NCI-H2227 (cell line): ENCODE data around the gene HTRA2.
A peak's percentile ranks its signal among the peaks of the same experiment; 100 is the strongest.

ENCODE experiments used
- DNase-seq: peaks from one replicate; lab custom pipeline; 2025; ENCODE audit not compliant: unreplicated experiment; lab: John Stamatoyannopoulos, UW

HTRA2 gene

DNA sequence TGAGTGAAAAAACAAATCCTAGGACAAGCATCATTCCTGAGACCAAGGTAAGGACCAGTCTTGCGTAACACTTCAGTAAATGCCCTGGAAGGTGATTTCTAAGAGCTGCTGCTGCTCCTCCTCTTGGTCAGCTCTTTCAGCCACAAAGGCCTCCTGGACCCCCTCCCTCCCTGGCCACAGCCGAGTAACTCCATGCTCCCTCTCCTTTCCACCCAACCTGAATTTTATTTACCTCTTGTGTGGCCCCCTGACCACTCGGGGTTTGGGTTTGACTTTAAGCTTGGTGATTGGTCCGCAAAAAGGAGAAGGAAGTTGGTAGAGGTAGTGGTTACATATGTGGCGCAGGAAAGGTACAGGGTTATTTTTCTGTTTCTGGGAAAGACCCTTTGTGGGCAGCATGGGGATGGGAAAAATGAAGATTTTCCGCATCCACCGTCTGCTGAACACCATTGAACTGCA lies 9.2 kb downstream of the HTRA2 start:
- DNase-seq: no peak

DNA sequence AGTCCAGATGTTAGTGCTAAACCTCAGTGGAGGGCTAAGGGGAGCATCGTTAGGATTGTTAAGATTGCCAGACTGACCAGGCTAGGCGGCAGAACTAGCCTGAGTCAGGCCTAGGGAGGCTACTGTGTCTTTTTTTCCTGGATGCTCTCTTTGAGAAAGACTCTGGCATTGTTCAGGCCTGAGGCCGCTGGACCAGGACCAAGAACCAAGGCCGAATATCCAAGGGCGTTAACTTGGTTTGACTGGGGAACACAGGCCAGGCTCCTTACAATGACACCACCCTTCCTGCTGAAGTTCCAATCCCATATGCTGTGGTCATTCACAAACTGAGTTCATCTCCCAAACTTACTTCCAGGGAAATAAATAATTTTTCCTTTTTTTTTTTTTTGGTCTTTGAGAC lies 10.6 kb downstream of the HTRA2 start:
- no peak for DNase-seq

DNA sequence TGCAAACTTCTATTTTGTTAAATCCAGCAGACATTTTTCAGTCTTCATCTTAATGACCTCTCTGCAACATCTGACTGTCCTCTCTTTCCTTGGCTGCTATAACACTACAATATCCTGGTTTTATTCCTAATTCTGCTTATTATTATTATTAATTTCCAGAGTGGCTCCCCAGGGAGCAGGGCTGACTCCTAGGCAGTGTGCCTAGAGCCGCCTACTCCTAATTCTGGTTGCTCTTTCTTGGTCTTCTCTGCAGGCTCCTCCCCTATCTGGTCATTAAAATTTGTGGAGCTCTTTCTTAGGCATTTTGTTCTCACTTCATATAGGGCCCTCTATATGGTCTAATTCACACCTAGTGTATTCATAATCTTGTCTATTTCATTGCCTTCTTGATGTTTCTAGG lies 13.2 kb downstream of the HTRA2 start:
- DNase-seq: no peak

DNA sequence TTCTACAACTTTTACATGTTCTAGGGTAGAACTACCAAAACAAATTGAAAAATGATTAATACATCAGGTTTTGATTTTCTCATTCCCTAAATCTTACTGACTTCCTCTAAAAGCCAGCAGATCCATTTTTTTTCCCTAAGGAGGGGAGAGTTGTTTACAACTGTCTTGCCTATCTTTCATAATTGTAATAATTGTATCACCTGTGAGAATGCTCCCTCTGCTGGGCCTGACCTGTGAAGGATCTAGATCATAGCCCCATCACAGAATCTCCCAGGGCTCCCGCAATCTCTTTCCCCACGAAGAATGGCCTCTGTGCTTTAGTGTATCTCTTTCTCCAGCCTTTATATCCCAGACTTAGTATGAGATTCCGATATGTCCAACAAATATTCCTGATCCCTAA lies 14.9 kb downstream of the HTRA2 start:
- DNase-seq: no peak

DNA sequence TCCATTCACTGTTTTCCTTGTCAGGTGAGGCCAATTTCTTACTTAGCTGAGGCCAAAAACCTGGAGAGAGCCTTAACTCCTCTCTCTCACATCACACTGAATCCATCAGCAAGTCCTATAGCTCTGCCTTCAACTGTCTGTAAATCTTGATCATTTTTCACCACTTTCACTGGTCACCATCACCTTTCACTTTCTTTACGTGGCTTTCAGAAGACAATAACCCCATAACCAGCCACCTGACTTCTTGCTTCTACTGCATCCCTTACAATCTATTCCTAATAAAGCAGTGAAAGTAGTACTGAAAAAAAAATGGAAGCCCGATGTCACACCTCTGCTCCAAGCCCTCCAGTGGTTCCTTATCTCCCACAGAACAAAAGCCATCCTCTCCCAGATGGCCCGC lies 16.3 kb downstream of the HTRA2 start:
- DNase-seq: no peak

DNA sequence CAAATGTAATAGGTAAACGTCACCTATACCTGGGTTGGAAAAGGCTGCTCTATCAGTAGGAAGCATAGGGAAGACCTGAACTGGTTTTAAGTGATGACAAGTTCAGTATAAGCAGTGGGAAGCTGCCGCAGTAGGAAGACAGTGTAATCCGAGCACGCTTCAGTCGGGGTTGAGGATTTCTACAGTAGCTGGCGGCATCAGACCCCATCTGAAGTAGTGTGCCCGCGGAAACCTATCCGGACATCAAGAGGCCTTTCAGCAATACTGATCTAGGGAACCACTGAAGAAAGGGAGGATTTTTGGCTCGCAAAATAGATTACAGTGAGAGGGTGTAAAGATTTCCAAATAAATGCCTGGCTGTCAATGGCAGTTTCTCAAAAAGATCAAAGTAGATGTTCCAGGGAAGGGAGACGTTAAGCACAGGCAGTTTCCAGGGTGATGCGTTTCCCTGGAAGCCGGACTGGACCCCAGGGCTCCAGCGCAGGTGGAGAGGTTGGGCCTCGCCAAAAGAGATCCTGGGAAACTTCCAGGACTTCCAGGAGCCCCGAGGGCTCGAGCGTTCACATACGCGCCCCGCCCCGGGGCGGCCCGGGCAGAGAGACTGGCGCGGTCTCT lies 18.7 kb downstream of the HTRA2 start:
- peak; percentile 50 for DNase-seq

DNA sequence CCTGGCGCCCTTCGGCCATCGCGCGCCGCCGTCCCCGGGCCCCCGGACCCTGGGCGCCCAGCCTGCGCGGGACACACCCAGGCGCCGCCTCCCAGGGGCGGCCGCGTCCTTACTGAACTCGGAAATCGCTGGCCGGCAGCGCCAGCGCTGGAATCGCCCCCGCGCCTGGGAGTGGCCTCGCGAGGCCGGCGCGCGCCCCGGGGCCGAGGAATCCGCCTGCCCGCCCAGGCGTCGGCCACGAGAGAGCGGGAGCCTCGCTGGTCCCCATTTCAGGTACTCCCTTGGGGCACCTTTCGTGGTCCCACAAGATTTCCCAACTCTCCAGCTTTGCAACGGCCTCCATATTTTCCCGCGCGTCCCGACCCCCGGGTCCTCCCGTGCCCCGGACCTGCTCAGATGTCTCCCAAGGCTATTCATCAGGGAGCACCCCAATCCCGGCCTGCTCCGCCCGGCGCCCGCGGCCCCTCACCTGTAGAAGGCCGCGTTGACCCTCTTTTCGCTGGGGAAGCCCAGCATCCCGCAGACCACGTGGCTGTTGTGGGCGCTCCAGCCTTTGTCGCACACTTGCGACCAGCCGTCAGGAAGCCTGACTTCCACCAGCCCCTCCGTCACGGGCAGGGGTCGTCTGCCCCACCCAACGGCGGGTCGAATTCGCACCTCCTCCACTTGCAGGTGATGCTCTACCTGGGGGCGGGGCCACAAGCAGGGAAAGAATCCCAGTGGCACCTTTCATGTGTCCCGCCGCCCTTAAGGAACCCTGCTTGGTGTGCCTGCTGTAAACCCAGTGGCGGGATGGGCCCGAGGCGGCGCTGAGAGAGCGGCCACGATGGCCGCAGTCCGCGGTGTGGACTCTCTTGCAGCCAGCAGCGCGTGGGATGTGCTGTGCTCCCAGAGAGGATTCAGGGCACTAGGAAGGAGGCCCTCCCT lies 19.4 kb downstream of the HTRA2 start:
- DNase-seq: peak; percentile 82

DNA sequence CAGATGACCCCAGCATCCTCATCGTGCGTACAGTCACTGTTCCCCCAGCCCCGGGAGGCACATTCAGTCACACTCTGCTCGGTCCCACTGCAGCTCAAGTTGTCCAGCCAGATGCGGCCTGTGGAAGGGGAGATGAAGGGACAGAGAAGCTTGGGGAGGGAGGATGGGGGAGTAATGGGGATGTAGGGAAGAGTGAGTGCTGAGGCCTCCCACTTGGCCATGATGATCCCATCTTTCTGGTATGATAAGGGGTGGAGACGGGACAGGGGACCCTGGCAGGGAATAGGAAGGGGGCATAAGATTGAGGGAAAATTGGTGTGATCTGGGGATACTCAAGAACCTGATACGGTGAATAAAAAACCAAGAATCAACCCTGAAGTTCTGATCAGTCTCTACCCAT lies 20.5 kb downstream of the HTRA2 start:
- no peak for DNase-seq

DNA sequence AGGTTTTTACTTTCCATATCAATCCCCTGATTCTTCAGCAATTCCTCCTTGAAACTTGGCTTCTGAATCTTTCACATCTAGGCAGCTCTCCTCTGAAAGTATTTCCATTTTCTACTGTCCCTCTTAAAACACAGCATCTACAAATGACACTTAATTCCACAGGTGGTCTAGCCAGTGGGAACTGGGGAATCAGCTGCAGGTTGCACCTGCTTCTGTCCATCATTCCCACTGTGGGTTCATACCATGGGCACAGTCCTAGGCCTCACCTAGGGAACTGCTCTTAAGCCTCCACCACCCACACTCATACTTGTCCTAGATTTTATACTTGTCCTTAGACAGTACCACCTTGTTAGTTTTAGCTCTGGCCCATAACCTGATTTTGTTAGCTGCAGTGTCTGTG lies 21.8 kb downstream of the HTRA2 start:
- no peak for DNase-seq

DNA sequence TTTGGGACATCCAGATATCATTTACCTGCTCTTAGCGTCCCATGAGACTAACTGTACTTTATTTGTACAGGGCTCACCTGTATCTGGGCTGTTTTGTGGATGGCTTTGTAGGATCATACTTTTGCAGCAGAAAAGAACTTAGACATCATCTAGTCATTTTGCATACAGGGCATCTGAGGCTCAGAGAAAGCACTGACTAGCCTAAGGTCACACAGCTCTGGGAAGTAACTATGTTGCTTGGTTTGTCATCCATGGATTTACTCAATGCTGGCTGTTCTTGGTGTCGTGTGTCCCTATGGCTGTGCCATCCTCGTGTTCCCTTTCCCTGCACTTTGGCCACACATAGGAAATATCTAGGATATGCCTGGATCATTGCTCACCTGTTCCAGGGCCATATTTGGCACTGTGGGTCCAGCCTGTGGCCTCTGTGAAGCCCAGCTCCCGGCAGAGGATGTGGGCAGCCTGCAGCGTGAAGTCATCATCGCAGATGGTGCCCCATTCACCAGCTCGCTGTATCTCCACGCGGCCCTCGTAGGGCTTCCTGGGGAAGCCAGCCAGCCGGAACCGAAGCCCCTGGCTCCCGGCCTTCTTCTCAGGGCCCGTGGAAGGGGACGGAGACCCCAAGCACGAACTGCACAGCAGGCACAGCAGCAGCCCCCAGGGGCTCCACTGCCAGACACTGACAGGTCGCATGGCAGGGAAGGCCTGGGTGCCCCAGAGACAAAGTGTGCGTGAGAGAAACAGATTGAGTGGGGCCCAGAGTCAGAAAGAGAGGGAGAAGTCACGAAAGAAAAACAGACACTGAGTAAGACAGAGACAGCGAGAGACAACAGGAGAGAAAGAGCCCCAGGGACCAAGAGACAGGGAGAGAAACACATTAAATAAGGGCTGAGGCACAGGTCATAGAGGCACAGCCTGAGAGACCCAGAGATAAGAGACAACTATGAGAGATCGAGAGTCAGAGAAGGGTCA lies 22.5 kb downstream of the HTRA2 start:
- no peak for DNase-seq

DNA sequence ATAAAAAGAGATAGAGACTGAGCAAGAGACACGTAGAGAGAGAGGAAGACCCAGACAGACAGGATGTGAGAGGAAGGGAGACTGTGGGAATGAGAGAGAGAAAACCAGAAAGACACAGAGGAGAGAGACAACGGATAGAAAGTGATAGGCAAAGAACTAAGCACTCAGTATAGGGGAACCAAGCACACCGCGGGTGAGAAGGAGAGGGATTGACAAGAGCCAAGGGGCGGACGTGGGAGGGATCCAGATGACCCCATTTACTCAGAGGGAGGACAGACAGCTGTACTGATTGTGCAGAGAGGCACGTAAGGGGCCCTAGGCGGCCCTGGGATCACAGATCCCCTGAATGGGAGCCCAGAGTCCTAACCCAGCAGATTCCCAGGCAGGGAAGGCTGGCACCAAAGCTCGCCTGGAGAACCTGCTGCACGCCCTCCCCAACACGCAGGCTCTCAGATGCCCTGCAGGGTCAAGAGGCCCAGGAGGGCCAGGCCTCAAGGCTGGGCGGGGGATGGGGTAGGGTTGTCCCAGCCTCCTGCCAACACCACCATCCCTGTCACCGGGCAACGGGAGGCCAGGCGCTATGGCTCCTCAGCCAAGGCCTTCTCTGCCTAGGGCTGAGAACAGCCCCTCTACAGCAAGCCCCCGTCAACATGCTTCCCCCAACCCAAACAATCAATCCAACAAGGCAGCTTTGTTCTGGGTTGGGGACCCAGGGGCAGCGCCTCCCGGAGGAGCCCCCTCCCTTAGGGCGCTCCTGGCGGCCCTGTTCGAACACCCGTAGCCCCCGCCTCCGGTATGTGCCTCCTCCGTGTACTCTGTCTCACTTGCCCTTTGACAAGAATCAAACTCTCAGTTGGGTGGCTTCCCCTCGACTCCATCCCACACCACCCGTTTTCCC lies 23.4 kb downstream of the HTRA2 start:
- DNase-seq: peak; percentile 62

DNA sequence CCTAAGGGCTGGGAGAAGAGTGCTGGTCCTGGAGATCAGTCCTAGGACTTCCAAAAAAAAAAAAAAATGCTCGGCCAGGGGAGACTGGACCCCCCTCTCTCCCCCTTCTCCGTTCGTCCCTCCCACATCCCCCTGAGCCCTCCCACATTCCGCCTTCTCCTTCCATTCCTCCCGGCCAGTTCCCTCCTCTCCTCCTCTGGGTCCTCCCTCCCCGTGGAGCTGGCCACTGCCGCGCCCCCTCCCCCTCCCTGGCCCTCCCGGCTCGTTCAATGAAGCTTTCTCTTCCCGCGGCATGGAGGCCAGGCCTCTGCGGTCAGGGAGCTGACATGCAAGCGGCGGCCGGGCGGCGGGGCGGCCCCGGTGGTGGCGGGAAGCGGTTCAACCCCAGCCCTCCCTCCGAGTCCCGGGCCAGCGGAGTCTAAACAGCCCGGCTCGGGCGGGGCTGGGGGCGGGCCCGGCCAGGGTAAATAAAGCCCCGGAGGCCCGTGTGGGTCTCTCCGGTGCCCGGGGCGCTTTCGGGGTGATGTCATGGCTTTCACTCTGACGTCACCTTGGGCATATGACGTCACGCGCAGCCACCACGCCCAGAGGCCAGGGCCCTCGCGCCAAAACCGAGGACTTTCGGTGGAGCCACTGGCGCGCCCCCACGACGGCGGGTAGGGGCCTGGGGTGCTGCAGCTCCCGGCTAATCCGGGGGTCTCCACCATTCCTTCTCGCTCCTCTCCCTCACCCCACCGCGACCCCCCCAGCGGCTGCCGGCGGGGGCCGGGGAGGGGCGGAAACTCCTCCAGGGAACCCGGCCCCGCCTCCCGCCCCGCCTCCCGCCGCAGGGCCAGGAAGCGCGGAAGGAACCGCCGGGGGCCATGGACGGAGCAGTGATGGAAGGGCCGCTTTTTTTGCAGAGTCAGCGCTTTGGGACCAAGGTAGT lies 24.4 kb downstream of the HTRA2 start, which contains the start of the genes DOK1 and LOXL3:
TSS of gene DOK1 (plus strand) at position 829 of the 928 bp plus-strand sequence. CDS start at position 864, 35 bp downstream.
TSS of gene LOXL3 (minus strand) at position 51 of the 928 bp plus-strand sequence. CDS start 1,308 bp downstream, outside the sequence.
- peak; percentile 91 for DNase-seq

DNA sequence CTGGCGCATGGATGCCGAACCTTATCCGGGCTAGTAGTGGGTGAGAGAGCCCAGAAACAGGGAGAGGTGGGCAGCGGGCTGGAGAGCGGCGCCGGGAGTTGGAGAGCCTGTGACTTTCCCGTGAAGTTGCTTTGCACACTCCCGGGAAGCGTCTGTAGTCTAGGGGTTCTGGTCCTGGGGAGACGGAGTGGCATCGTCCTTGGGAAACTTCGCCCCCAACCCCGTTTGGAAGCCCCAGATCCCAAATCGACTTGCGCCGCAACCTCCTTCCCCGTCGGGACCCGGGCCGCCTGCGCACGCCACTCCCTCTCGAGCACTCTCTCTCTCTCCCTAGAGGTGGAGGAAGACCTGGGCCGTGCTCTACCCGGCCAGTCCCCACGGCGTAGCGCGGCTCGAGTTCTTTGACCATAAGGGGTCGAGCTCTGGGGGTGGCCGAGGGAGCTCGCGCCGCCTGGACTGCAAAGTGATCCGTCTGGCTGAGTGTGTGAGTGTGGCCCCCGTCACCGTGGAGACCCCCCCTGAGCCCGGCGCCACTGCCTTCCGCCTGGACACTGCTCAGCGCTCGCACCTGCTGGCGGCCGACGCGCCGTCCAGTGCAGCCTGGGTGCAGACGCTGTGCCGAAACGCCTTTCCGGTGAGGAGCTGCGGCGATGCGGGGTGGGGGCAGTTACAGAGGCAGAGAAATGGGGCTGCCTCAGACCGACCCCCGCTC lies 25.2 kb downstream of the HTRA2 start:
- peak; percentile 73 for DNase-seq

DNA sequence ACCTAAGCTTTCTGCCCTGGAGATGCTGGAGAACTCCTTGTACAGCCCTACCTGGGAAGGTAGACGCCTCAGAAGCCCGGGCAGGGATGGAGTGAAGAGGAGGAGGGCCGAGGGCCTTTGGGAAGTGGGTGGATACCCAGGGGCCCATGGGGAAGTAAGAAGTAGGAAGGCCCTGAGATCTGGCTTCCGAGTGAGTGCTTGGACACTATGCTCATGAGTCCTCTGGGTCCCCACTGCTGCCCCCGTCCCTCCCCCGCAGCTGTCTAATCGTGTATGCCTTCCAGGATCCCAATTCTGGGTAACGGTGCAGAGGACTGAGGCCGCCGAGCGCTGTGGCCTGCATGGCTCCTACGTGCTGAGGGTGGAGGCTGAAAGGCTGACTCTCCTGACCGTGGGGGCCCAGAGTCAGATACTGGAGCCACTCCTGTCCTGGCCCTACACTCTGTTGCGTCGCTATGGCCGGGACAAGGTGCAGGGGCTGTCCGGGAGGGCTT lies 25.9 kb downstream of the HTRA2 start:
- no peak for DNase-seq

DNA sequence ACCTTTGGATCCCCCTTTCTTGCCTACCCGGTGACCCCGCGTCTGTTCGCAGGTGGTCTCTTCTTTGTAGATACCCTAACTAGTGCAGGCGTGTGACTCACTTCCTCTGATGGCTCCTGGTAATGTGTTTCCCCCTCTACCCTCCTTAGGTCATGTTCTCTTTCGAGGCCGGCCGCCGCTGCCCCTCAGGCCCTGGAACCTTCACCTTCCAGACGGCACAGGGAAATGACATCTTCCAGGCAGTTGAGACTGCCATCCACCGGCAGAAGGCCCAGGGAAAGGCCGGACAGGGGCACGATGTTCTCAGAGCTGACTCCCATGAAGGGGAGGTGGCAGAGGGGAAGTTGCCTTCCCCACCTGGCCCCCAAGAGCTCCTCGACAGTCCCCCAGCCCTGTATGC lies 26.4 kb downstream of the HTRA2 start:
- DNase-seq: no peak

DNA sequence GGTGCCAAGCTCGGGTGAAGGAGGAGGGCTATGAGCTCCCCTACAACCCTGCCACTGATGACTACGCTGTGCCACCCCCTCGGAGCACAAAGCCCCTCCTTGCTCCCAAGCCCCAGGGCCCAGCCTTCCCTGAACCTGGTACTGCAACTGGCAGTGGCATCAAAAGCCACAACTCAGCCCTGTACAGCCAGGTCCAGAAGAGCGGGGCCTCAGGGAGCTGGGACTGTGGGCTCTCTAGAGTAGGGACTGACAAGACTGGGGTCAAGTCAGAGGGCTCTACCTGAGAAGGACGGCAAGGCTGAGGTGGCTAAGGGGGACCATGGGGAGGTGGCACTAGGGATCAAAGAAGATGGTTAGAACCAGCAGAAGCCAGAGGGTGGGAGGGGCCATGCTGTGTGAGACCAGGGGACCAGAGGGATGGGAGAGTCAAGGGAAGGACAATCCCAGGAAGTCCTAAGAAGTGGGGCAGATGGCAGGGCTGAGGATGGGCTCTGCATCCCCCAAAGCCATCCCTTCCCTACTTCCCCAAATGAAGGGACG lies 27.2 kb downstream of the HTRA2 start:
- no peak for DNase-seq

DNA sequence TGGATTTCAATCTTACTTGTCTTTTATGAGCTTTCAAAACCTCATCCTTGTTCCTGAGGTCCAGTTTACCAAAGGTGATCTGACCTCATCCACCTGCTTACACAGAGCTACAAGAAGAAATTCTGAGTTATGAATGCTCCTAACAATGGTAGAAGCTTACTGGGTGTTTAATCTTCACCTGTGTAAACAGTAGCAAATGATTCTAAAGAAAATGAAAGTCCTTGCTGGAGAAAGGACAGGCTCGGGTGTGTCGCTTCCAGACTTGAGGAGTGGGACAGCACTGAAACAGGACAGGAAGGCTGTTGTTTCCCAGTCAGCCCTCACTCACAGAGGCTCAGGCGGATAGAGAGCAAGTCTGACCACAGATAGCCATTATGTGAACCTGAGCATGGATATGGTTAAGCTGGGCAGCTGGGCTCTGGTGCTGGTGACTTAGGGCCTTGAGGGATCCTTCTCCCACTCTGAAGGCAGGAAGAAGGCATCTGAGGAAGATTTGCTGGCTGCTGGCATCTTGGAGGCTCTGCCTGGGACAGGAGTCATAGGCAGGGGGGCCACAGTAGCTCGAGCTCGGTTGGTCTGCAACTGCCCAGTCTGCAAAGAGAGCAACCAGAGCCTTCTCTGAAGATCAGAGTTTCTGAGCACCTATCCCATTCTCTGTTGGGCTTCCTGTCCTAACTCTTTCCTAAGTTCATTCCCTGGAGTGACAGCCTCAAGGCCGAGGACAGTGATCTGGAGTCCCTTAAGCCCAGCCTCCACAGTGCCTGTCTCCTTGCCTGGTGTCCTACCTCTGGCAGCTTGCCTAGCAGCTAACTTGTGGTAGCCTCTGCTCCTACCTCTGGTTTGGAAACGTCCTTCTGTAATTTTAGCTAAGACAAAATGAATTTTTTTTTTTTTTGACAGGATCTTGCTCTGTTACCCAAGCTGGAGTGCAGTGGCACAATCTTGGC lies 28.8 kb downstream of the HTRA2 start:
- no peak for DNase-seq
